H1 (cell line): ENCODE measurements around the gene HIPK2. TPM values are rescaled to one million over a fixed set of nuclear protein-coding genes. Genes with fewer than 3 reads are reported as not detected.

Experiments
- CTCF ChIA-PET: fragments of 300-600 bp; sonication (Branson Sonifier 250); formaldehyde crosslinking; loops from one replicate; lab custom pipeline; 2021; ENCODE audit not compliant: partially characterized antibody; lab: Charles Lee
- POLR2A ChIA-PET: fragments of 300-600 bp; sonication (Branson Sonifier 250); formaldehyde crosslinking; loops from one replicate; lab custom pipeline; 2021; ENCODE audit warnings: inconsistent platforms; ENCODE audit not compliant: partially characterized antibody; lab: Charles Lee
- DNase-seq, 2 experiments: peaks; one replicate each; pipeline versions ENCODE4 v3.0.0 to v3.0.0-alpha.2; 2010 to 2022; ENCODE audit warnings: low spot score in 2 of 2, low read depth in 1 of 2, mixed read lengths in 1 of 2
- FAIRE-seq: peaks from 2 replicates; lab custom pipeline; 2011; peaks lifted over from hg19 to GRCh38; lab: Jason Lieb, UNC
- H2AFZ ChIP-seq: 2 replicates; pipeline ENCODE4 v1.8.1; 2012; ENCODE audit warnings: low read length, inconsistent platforms
- H2AK5ac ChIP-seq: 2 replicates; pipeline ENCODE4 v1.6.1; 2013; ENCODE audit warnings: low read depth, low read length
- H2BK120ac ChIP-seq: replicated peaks from 2 replicates; pipeline ENCODE3; 2013; ENCODE audit warnings: low read depth, low read length, inconsistent platforms
- H2BK12ac ChIP-seq: 2 replicates; pipeline ENCODE4 v1.6.1; 2013; ENCODE audit warnings: low read depth, low read length
- H2BK15ac ChIP-seq: 2 replicates; pipeline ENCODE4 v1.6.1; 2013; ENCODE audit warnings: low read length
- H2BK20ac ChIP-seq: 2 replicates; pipeline ENCODE4 v1.6.1; 2013; ENCODE audit warnings: low read length
- H2BK5ac ChIP-seq: 2 replicates; pipeline ENCODE4 v1.6.1; 2013; ENCODE audit warnings: low read depth, low read length
- H3K14ac ChIP-seq: 2 replicates; pipeline ENCODE4 v1.6.1; 2013; ENCODE audit warnings: inconsistent platforms; ENCODE audit not compliant: insufficient read length
- H3K18ac ChIP-seq: 2 replicates; pipeline ENCODE4 v1.6.1; 2013; ENCODE audit warnings: low read length; ENCODE audit errors: extremely low read depth
- H3K23ac ChIP-seq: 2 replicates; pipeline ENCODE4 v1.6.1; 2013; ENCODE audit warnings: inconsistent platforms; ENCODE audit not compliant: insufficient read length
- H3K23me2 ChIP-seq: 2 replicates; pipeline ENCODE4 v1.6.1; 2013; ENCODE audit warnings: low read depth, low read length
- H3K27ac ChIP-seq: 2 replicates; pipeline ENCODE4 v1.6.1; 2011; ENCODE audit warnings: low read depth, low read length, inconsistent platforms
- H3K27me3 ChIP-seq, 4 experiments: replicated peaks in 1 of 4; 1 replicate in 1 of 4; 2 replicates in 3 of 4; pipeline versions ENCODE4 v1.6.1 to v1.8.1; 2011 to 2013; ENCODE audit warnings: low read length in 3 of 4, mild to moderate bottlenecking in 3 of 4, inconsistent platforms in 2 of 4, mixed read lengths in 2 of 4, moderate library complexity in 1 of 4; ENCODE audit not compliant: control insufficient read depth in 3 of 4, insufficient read depth in 3 of 4; ENCODE audit errors: extremely low read depth in 1 of 4
- H3K36me3 ChIP-seq, 4 experiments: 2 replicates each; pipeline versions ENCODE4 v1.6.1 to v1.8.1; 2011 to 2013; ENCODE audit warnings: mild to moderate bottlenecking in 4 of 4, low read length in 3 of 4, moderate library complexity in 2 of 4, control low read depth in 1 of 4, inconsistent platforms in 1 of 4; ENCODE audit not compliant: insufficient read depth in 4 of 4, control insufficient read depth in 2 of 4
- H3K4ac ChIP-seq: replicated peaks from 2 replicates; pipeline ENCODE3; 2013; ENCODE audit warnings: low read length, low read depth, mixed read lengths, inconsistent platforms; ENCODE audit not compliant: insufficient read length
- H3K4me1 ChIP-seq, 4 experiments: replicated peaks in 1 of 4; 1 replicate in 1 of 4; 2 replicates in 3 of 4; pipeline versions ENCODE4 v1.6.1 to v1.8.1; 2011 to 2013; ENCODE audit warnings: low read length in 3 of 4, inconsistent platforms in 2 of 4, mixed read lengths in 1 of 4; ENCODE audit not compliant: insufficient read depth in 4 of 4, control insufficient read depth in 3 of 4
- H3K4me2 ChIP-seq, 2 experiments: 2 replicates each; pipeline versions ENCODE4 v1.6.1 to v1.8.1; 2011 to 2013; ENCODE audit warnings: low read depth in 2 of 2, low read length in 2 of 2, control low read depth in 1 of 2, inconsistent platforms in 1 of 2, mild to moderate bottlenecking in 1 of 2; ENCODE audit not compliant: insufficient read depth in 1 of 2
- H3K4me3 ChIP-seq, 4 experiments: fragments of 200-600, 300-600 bp in 1 of 4; sonication (generic), shearing (Covaris generic), sonication (Bioruptor Twin) in 1 of 4; 2 replicates each; pipeline versions ENCODE4 v1.5.1 to v1.8.1; 2011 to 2016; ENCODE audit warnings: low read length in 4 of 4, low read depth in 3 of 4, control low read depth in 2 of 4, inconsistent platforms in 2 of 4, mild to moderate bottlenecking in 2 of 4, mixed read lengths in 1 of 4, moderate library complexity in 1 of 4; ENCODE audit not compliant: insufficient read depth in 2 of 4; ENCODE audit errors: extremely low read depth in 1 of 4
- H3K56ac ChIP-seq: replicated peaks from 2 replicates; pipeline ENCODE3; 2013; ENCODE audit warnings: low read depth, mild to moderate bottlenecking, mixed read lengths, low read length, inconsistent platforms; ENCODE audit not compliant: insufficient read length
- H3K79me1 ChIP-seq: 2 replicates; pipeline ENCODE4 v1.6.1; 2013; ENCODE audit warnings: low read depth, low read length, control low read depth
- H3K79me2 ChIP-seq, 2 experiments: 2 replicates each; pipeline versions ENCODE4 v1.6.1 to v1.8.1; 2012 to 2013; ENCODE audit warnings: low read length in 2 of 2, mild to moderate bottlenecking in 2 of 2, inconsistent platforms in 1 of 2; ENCODE audit not compliant: insufficient read depth in 2 of 2, control insufficient read depth in 1 of 2
- H3K9ac ChIP-seq, 4 experiments: replicated peaks in 1 of 4; 1 replicate in 1 of 4; 2 replicates in 3 of 4; pipeline versions ENCODE4 v1.6.1 to v1.8.1; 2011 to 2013; ENCODE audit warnings: low read depth in 3 of 4, low read length in 3 of 4, control low read depth in 2 of 4, mild to moderate bottlenecking in 2 of 4, moderate library complexity in 2 of 4, inconsistent platforms in 1 of 4; ENCODE audit errors: extremely low read depth in 1 of 4
- H3K9me3 ChIP-seq, 2 experiments: 2 replicates each; pipeline versions ENCODE4 v1.6.1 to v1.8.1; 2012 to 2013; ENCODE audit warnings: mild to moderate bottlenecking in 2 of 2, moderate library complexity in 2 of 2, control low read depth in 1 of 2, inconsistent platforms in 1 of 2, low read depth in 1 of 2, low read length in 1 of 2, mixed read lengths in 1 of 2; ENCODE audit not compliant: insufficient read depth in 2 of 2
- H4K20me1 ChIP-seq, 2 experiments: replicated peaks in 1 of 2; 2 replicates each; pipeline versions ENCODE3 to v1.8.1; 2011 to 2013; ENCODE audit warnings: inconsistent platforms in 2 of 2, low read length in 2 of 2, mild to moderate bottlenecking in 1 of 2; ENCODE audit not compliant: insufficient read depth in 2 of 2, control insufficient read depth in 1 of 2
- H4K5ac ChIP-seq: 2 replicates; pipeline ENCODE4 v1.6.1; 2013; ENCODE audit warnings: low read length, low read depth, mixed read lengths, inconsistent platforms; ENCODE audit not compliant: insufficient read length
- H4K8ac ChIP-seq: 2 replicates; pipeline ENCODE4 v1.8.0; 2013; ENCODE audit warnings: mild to moderate bottlenecking, moderate library complexity, low read length, inconsistent platforms; ENCODE audit not compliant: insufficient read depth; ENCODE audit errors: extremely low read depth
- H4K91ac ChIP-seq: replicated peaks from 2 replicates; pipeline ENCODE3; 2013; ENCODE audit warnings: low read length, mixed read lengths, inconsistent platforms; ENCODE audit not compliant: insufficient read length
- CBX5 ChIP-seq: fragments of 300-800, 300-1000 bp; sonication (generic); IDR thresholded peaks from 2 replicates; pipeline ENCODE4 v1.7.1; 2016; ENCODE audit warnings: antibody characterized with exemption, low read length, low read depth
- CHD1 ChIP-seq: IDR thresholded peaks from 2 replicates; pipeline ENCODE4 v1.6.1; 2012; ENCODE audit warnings: low read depth, low read length, improper control_type of control experiment
- EZH2 ChIP-seq: fragments of 200-600 bp; sonication (generic); IDR thresholded peaks from 2 replicates; pipeline ENCODE4 v1.7.1; 2012; ENCODE audit warnings: low read depth, mild to moderate bottlenecking, moderate library complexity, low read length, inconsistent platforms; ENCODE audit not compliant: severe bottlenecking
- JUN ChIP-seq: IDR thresholded peaks from 2 replicates; pipeline ENCODE4 v1.6.1; 2011; ENCODE audit warnings: low read depth, mild to moderate bottlenecking, improper control_type of control experiment, low read length
- KDM1A ChIP-seq: fragments of 200-600, 300-600 bp; sonication (generic); IDR thresholded peaks from 2 replicates; pipeline ENCODE4 v1.7.1; 2016; ENCODE audit warnings: mild to moderate bottlenecking, low read length, borderline replicate concordance
- KDM4A ChIP-seq: IDR thresholded peaks from one replicate; pipeline ENCODE4 v1.7.1; 2012; ENCODE audit warnings: low read depth, mild to moderate bottlenecking, moderate library complexity, low read length, inconsistent platforms; ENCODE audit not compliant: severe bottlenecking
- NRF1 ChIP-seq: IDR thresholded peaks from 2 replicates; pipeline ENCODE4 v1.6.1; 2011; ENCODE audit warnings: mild to moderate bottlenecking, low read depth, low read length, improper control_type of control experiment
- PHF8 ChIP-seq: fragments of 200-600 bp; sonication (generic); conservative IDR thresholded peaks from 2 replicates; pipeline ENCODE4 v1.7.1; 2012; ENCODE audit warnings: low read depth, mild to moderate bottlenecking, inconsistent platforms, low read length, moderate library complexity
- POLR2AphosphoS5 ChIP-seq: IDR thresholded peaks from 2 replicates; pipeline ENCODE4 v1.6.1; 2011; ENCODE audit warnings: low read depth, low read length
- RNF2 ChIP-seq: fragments of 200-900, 300-1000 bp; sonication (generic); IDR thresholded peaks from 2 replicates; pipeline ENCODE4 v1.7.1; 2016; ENCODE audit warnings: borderline replicate concordance, low read depth, mild to moderate bottlenecking, antibody characterized with exemption, low read length; ENCODE audit not compliant: poor library complexity, severe bottlenecking; ENCODE audit errors: missing control alignments
- RXRA ChIP-seq: IDR thresholded peaks from 2 replicates; pipeline ENCODE4 v1.6.1; 2011; ENCODE audit warnings: low read depth, mild to moderate bottlenecking, low read length, moderate library complexity; ENCODE audit not compliant: insufficient read depth
- SIRT6 ChIP-seq: IDR thresholded peaks from one replicate; pipeline ENCODE4 v1.7.1; 2012; ENCODE audit warnings: low read length, inconsistent platforms
- TCF12 ChIP-seq: IDR thresholded peaks from 2 replicates; pipeline ENCODE4 v1.6.1; 2011; ENCODE audit warnings: low read depth, mild to moderate bottlenecking, low read length
- TEAD4 ChIP-seq: IDR thresholded peaks from 2 replicates; pipeline ENCODE4 v1.6.1; 2012; ENCODE audit warnings: low read depth, low read length, inconsistent platforms, mixed read lengths
- YY1 ChIP-seq: IDR thresholded peaks from 2 replicates; pipeline ENCODE4 v1.6.1; 2011; ENCODE audit warnings: low read depth, mild to moderate bottlenecking, low read length
- ZNF274 ChIP-seq: IDR thresholded peaks from 2 replicates; pipeline ENCODE4 v1.7.0; 2012; ENCODE audit warnings: low read length, borderline replicate concordance; ENCODE audit errors: extremely low read depth
- polyA plus RNA-seq, 7 experiments: library from polyadenylated mRNA; depleted of rRNA in 3 of 7; stranded (reverse) in 5 of 7; unstranded in 2 of 7; fragments of >200 nt in 5 of 7; fragments of 200-250 nt in 2 of 7; gene quantifications; 1 replicate in 5 of 7; 2 replicates in 1 of 7; 4 replicates in 1 of 7; pipeline versions ENCODE4 v1.2.1 to v1.2.3, GENCODE V29; 2011 to 2013; ENCODE audit warnings: missing spikeins in 2 of 7, mixed read lengths in 2 of 7
- total RNA-seq: library from RNA; stranded (reverse); fragmentation: NEBNext Ultra II Directional; extraction: Animal tissue kit (Norgen Biotek cat#: 25700); gene quantifications from 2 replicates; pipeline ENCODE4 v1.2.1, GENCODE V29; 2021

Gene HIPK2
- total and polyA plus RNA-seq, 2 of the 8 experiments (the other 6 are each of a cell fraction or from before 2014, with no cell fraction given): 8.3 to 24.3 TPM

DNA sequence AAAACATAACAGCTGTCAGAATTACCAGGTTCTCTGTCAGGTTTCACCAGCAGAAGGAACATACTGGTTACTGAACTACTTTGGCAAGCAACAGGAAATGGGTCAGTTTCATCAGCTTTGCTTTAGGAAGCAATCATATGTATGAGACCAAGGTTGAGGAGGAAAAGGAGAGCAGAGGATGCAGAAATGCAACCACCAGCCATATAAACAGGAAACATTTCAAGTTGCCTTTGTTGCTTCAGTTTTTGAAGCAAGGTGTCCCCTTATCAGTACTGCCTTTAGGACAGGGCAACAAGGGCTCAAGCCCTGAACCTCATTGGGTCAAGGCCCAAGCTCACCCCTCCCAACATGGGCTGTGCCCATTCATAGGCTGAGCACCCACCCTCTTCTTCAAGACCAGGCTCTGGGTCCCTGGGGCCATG, 10.2 kb downstream of the HIPK2 start:
- Histone ChIP-seq H2AFZ (no peak overlapping the region), H3K79me1 (peaks cover 12% of the 10 kb centered on the region), H3K4me2 (no peak overlapping the region)
- CTCF ChIA-PET: interaction anchor here (0.9 to 1.6 kb wide), 2 partner anchors 9 to 122 kb away, joined by 4 read pairs; no protein-coding TSS in a partner anchor
- no peak for TF ChIP-seq RXRA
- TF ChIP-seq CBX5: no peak
- TF ChIP-seq ZNF274: no peak
- TF ChIP-seq RNF2: no peak
- no peak for TF ChIP-seq KDM4A
- no peak for TF ChIP-seq TCF12
- no peak for TF ChIP-seq KDM1A
- no peak for TF ChIP-seq SIRT6
- TF ChIP-seq EZH2: no peak
- TF ChIP-seq POLR2AphosphoS5: no peak
- no peak for TF ChIP-seq CHD1
- TF ChIP-seq PHF8: no peak
- no peak for TF ChIP-seq NRF1
- TF ChIP-seq YY1: no peak
- no peak for TF ChIP-seq JUN
- TF ChIP-seq TEAD4: no peak
- TF ChIP-seq, all 59 proteins: peak for 0
- Histone ChIP-seq H3K23ac (no peak overlapping the region), H3K4ac (no peak overlapping the region), H4K5ac (no peak overlapping the region), H2AK5ac (no peak overlapping the region), H2BK5ac (no peak overlapping the region), H3K56ac (no peak overlapping the region), H3K36me3 (no peaks in the 10 kb centered on the region), H3K18ac (no peak overlapping the region), H3K9ac (no peak overlapping the region), H4K91ac (no peak overlapping the region), H2BK20ac (no peak overlapping the region), H3K27ac (no peak overlapping the region), H3K9me3 (no peaks in the 10 kb centered on the region), H2BK12ac (no peak overlapping the region), H2BK15ac (no peak overlapping the region), H4K8ac (no peak overlapping the region), H4K20me1 (peaks cover 0 to 2% of the 10 kb centered on the region in 2 experiments), H3K4me1 (peaks cover 0 to 4% (median 0%) of the 10 kb centered on the region in 4 experiments; a peak in 3 of 7 replicates), H3K27me3 (no peaks in the 10 kb centered on the region; a peak in 1 of 7 replicates), H3K4me3 (no peak overlapping the region), H3K79me2 (peaks cover 0 to 32% of the 10 kb centered on the region in 2 experiments; a peak in 2 of 4 replicates), H3K23me2 (no peaks in the 10 kb centered on the region), H3K14ac (no peak overlapping the region), H2BK120ac (no peak overlapping the region)
- no peak for DNase-seq
- POLR2A ChIA-PET: no interaction called here
- no peak for FAIRE-seq
